GM18951 (cell line): ENCODE measurements around the gene EPB41L5.

Experiments used
- POLR2A ChIP-seq: IDR thresholded peaks from 4 replicates; pipeline ENCODE4 v1.6.1; 2011; ENCODE audit warnings: mild to moderate bottlenecking; ENCODE audit not compliant: insufficient read length, insufficient read depth; ENCODE audit errors: extremely low read depth
- in situ Hi-C: fragments of 300-500 bp; cut with MboI; formaldehyde crosslinking; loops from one replicate; pipeline ENCODE4 v1.12.0; 2022; ENCODE audit warnings: low sequenced_read_pairs, mixed read lengths, inconsistent platforms; ENCODE audit not compliant: unreplicated experiment

Gene EPB41L5

DNA sequence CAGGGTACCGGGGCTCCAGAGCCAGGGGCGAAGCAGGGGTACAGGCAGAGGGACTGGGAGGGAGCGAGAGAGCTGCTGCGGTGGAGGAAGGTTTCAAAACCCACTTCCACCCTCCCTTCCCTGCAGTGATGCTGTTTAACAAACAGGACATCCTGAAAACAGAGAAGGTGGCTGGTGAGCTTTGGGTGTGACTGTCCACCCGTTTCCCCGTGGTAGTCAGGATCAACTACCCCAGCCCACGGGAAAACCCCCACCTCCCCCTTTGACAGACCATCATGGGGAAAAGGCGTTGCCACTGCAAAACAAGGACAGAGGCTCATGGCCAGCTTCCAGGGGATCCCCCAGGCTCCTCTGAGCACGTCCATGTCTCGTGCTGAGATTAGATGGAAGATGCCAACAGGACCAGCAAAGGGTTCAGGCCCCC lies 197.4 kb downstream of the EPB41L5 start:
- no peak for TF ChIP-seq POLR2A
- in situ Hi-C loops = no loop called here

DNA sequence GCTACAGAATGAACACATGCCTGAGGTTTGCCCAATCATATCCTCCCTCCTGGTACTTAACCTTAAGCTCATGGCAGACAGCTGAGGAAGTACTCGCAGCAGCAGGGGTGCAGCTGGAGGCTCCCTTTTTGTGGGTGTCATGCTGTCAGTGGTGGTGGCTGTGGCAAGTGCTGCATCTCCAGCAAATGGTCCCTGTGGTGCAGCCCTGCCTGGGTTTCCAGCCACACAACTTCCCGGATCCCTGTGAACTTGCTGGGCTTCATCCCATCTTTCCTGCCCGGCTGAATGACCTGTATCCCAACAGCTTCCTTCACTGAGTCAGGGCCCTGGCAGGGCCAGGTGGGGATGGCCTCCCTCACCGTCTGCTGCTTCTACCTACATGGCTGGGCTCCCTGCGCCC lies 205.3 kb downstream of the EPB41L5 start:
- TF ChIP-seq POLR2A = no peak
- in situ Hi-C loops = no loop called here

DNA sequence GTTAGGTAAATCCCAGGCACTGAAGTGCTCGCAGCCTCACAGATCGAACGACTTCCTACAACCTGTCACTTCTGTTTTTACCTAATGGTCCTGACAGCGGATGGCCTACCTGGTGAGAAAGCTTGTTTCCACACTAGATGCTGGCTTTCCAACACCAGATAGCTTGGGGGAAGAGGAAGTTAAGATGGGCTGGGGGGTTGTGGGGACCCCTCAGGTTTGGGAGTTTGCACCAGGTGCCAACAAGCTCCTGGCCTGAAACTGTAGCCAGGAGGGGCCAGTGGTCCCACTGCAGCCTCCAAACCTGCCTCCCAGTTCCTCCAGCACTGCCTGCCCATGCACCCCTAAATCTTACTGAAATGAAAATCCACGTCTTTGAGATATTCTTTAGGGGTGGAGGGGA lies 206.4 kb downstream of the EPB41L5 start:
- TF ChIP-seq POLR2A = no peak
- in situ Hi-C loops = no loop called here

DNA sequence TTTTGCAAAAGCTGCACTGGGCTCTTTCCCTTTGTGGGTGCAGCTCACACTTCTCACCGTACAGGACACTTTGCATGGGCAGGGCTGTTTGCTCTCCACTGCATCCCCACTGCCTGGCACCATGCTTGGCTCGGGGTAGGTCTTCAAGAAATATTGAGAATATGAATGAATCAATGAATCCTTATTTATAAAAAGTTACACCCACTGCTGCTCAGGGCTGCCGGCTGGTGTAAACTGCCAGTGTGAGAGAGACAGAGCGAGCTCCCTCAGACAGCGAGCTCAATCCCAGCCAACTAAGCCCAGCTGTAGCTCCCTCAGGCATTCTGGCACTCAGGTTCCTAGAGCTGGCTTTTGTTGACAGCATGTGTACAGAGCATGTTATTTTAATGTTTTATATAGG lies 206.9 kb downstream of the EPB41L5 start:
- no peak for TF ChIP-seq POLR2A
- in situ Hi-C loops = no loop called here

DNA sequence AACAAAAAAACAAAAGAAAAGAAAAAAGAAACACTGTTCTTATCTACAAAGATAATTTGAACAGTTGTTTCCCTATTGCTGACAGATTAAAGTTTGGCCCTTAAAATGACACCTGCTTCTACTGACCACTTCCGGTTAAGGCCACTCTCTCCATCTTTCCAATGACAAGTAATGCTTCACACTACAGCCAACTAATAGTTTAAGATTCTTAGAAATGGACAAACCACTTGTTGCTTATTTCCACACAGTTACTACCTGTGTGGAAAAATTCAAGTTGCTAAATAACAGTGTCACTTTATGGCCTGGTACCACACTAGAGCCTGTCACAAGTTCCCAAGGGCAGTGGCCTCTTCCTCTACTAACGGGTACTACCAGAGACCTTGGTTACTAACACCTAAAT lies 207.9 kb downstream of the EPB41L5 start:
- TF ChIP-seq POLR2A = no peak
- in situ Hi-C loops = no loop called here

DNA sequence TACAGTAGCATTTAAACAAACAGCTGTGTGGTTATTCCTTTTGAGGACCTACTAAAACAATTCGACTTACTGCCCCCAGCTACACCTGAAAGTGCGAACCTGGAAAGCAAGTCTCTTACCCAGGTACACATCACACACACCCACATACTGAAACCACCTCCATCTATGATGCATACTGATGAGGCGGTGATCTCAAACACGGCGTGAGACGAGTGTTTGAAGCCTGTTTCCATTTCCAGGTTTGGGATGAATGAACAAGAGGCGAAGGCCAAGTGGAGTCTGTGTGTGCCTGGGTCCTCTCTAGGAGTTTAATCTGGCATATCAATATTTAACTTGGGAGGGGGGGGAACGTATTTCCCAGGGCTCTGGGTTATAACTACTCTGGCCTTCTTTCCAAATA lies 208.7 kb downstream of the EPB41L5 start:
- in situ Hi-C loops = no loop called here

DNA sequence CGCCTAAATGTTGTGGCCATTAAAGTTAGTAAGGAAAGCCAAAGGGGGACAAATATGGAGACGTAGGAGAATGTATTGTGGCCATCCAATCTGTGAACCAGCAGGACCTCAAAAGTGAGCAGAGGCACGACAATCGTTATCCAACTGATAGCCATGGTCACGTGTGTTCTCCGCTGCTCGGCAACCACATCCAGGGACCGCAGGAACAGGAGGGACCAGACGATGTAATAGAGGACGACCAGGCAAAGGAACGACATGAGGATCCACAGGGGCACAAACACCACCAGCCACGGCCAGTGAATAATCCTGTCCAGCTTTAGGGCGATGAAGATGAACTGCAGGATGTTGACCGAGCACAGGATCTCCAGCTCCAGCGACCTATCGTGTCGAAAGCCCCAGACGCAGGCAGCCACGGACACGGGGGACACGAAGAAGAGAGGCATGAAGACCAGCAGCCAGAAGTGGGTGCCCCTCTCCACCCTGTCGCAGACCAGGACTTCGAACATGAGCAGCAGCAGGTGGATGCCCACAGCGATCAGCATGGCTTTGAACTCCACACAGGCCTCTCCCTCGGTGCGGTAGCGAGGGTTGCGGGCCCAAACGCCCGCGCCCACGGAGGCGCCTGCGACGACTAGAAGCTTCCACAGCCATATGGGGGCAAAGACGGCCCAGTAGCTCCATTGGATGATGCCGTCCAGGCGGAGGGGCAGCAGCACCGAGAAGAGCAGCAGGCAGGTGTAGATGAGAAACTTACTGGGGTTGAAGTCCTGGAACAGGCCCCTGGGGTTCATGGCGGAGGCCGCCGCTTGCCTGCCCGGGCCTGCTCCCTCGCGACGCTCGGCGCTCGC lies 209.5 kb downstream of the EPB41L5 start:
- in situ Hi-C loops = no loop called here
- no peak for TF ChIP-seq POLR2A

More for the DNA sequence above, 208.7 kb downstream of the EPB41L5 start:
- TF ChIP-seq POLR2A = no peak

DNA sequence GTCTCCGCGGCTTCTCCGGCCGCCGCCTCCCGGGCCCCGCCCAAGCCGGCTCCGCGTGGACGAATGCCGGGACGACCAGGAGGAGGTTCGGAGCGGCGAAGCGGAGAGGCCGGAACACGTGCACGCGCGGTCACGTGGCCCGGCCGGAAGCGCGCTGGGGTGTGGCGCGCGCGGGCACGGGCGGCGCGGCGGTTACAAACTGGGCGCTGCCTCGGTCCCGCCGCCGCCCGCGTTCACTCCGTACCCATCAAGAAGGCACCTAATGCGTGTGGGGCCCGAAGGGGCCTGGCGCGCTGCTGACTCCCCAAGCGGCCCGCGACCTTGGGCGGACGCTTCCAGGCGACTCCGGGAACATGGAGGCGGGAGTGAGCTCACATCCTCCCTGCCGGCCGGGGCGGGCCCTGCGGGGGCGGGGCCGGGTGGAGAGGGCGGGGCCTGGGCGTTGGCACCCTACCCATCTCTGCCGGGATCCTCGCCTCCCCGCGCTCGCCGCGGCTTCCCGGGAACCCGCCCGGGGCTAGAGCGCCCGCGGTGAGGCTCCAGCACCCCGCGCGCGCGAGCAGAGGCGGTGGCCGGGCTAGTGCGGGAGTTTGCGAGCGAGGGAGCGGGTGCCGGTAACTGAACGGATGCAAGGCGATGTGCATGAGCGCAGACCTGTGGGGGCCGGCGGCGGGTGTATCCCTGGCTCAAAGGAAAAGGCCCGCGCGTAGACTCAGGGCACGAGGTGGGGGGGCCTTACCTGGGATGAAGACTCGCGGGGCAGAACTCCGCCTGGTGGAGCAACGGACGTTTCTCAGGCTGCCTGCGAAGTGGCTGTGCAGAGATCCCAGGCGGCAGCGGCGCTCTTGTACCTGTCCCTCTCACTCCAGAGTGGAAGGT lies 210.4 kb downstream of the EPB41L5 start, which contains the start of gene TMEM185B:
TMEM185B (minus strand) TSS at position 367 of the 879 bp plus-strand sequence. CDS start 424 bp downstream, outside the sequence.
- in situ Hi-C loops = no loop called here
- peak; percentile 86 for TF ChIP-seq POLR2A

DNA sequence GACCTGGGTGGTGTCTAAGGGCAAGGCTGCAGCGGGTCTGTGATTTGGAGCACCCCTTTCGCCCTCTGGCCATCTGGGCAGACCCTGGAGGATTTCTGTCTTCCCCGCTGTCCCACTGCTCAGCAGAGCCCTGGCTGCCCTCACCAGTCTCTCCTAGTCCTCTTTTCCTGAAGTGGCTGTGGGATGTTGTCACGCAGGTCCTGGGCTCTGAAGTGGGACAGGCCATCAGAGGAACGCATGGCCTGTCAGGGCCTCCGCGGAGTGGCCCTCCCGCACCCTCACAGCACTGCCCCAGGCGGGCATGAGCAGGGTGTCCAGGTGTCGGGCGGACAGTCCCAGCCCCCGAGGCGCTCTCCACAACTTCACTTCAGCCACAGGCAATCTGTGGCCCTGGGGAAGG lies 211.4 kb downstream of the EPB41L5 start:
- TF ChIP-seq POLR2A = no peak
- in situ Hi-C loops = no loop called here

DNA sequence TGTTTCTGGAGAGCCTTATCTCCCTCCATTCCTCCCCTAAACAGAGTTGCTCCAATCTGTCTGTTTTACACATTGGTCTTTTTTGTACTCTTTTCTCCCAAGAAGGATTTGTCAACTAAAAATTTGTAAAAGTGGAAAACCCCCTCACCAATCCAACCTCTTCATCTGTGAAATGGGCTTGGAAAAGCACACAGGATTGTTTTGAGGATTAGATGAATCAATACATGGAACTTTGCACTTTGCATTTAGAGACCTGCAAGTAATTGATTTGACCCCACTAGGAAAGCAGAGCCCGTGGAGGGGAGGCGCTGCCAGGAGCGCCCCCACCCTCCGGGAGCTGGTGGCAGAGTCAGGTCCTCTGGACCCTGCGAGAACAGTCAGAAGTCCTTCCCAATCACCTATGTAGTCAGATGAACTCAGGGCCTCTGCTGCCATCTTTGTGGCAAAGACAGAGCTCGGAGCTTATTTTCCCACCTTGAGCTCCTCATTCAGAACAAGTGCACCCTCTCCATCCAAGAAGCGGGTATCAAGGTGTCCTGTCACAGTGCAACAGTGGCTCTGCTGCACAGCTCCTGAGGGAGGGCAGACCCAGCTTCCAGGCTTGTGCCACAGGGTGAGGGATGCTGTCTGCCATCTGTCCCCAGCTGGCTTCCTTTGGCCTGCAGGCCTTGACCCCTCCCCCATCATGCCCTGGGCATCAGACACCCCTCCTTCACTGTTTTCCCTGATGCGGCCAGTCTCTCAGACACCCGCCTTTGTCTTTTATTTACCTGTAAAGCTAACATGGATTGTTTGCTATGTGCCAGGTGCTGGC lies 212.1 kb downstream of the EPB41L5 start:
- in situ Hi-C loops = no loop called here
- no peak for TF ChIP-seq POLR2A

DNA sequence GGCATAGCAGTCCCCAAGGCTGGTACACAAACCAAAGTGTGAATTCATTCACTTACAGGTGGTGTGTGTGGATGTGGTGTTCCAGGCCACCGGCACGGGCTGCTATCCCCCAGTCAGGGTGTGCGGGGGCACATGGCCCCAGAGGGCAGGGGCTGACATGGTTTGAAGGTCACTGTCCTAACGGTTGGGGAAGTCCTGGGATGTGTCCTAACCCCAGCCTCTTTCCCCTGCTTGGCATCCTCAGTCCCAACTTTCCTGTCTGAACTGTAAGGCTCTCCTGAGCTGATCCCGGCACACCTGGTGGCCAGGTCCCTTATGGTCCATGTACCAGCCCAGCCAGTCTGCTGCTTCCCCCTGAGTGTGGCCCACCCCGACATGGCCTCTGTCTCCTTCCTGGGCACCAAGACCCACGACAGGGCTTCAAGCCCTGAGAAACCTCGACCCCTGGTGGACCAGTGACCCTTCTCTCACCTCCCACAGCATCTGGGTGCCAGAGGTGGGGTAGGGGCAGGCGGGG lies 212.7 kb downstream of the EPB41L5 start:
- in situ Hi-C loops = no loop called here
- TF ChIP-seq POLR2A = no peak

DNA sequence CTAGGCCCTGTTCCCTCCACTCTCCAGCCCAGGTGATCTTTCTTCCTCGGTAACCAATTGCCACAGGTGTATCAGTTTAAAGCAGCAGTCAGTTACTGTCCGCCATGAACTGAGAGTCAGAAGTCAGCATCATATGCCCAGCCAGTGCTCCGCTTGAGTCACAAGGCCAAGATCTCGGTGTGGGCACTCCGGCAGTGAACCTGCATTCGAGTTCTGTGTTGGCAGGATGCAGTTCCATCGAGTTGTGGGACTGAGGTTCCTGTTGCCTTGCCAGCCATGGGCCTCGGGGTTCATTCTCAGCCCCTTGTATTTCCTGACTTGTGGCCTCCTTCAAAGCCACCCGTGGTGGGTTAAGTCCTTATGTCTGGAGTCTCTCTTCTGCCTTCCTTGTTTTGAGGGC lies 213.4 kb downstream of the EPB41L5 start:
- in situ Hi-C loops = no loop called here
- TF ChIP-seq POLR2A = no peak
